ENCODE measurements around the gene POPDC2.

GRCh38 chr3:119665954-119666559 is 5.7 kb upstream of the POPDC2 start:
- no peak for TF ChIP-seq CTCF (IDR thresholded peaks at IDR 0.05)
- TF ChIP-seq POLR2A (IDR thresholded peaks at IDR 0.05), result no peak
- TF ChIP-seq EP300 (IDR thresholded peaks at IDR 0.05), result no peak
